GM12874 (cell line): ENCODE data around the gene NCOA3.

ENCODE experiments used
- CTCF ChIP-seq: IDR thresholded peaks from 2 replicates; pipeline ENCODE4 v1.5.1; 2011; ENCODE audit warnings: low read depth, mild to moderate bottlenecking, control low read depth, low read length, moderate library complexity; ENCODE audit not compliant: insufficient read depth

The NCOA3 gene

GRCh38 chr20:47551841-47552240 lies 50.2 kb downstream of the NCOA3 start:
- TF ChIP-seq CTCF: no peak

- no peak for TF ChIP-seq CTCF
Observed at GRCh38 chr20:47552996-47553395, 51.3 kb downstream of the NCOA3 start.

GRCh38 chr20:47557218-47557617 lies 55.5 kb downstream of the NCOA3 start:
- TF ChIP-seq CTCF: no peak

DNA sequence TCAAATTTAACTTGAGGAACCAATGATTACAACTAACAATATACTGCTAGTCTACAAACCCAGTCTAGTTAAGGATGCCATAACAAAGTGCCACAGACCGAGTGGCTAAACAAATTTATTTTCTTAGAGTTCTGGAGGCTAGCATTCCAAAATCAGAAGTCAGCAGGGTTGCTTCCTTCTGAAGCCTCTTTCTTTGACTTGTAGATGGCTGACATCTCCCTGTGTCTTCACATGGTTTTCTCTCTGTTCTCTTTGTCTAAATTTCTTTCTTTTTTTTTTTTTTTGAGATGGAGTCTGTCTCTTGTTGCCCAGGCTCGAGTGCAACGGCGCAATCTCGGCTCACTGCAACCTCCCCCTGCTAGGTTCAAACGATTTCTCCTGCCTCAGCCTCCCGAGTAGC lies 56.1 kb downstream of the NCOA3 start:
- TF ChIP-seq CTCF: no peak

GRCh38 chr20:47558295-47559066 lies 56.8 kb downstream of the NCOA3 start:
- TF ChIP-seq CTCF: no peak

- no peak for TF ChIP-seq CTCF
Observed at GRCh38 chr20:47559141-47559540, 57.5 kb downstream of the NCOA3 start.

DNA sequence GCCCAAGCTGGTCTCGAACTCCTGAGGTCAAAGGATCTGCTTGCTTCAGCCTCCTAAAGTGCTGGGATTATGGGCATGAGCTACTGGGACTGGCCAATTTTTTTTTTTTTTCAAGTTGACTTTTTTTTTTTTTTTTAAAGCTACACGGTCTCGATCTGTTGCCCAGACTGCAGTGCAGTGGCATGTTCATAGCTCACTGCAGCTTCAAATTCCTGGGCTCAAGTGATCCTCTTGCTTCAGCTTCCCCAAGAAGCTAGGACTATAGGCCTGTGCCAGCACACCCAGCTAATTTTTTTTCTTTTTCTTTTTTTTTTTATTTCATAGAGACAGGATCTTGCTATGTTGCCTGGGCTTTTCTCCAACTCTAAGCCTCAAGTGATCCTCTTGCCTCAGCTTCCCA lies 59.5 kb downstream of the NCOA3 start:
- no peak for TF ChIP-seq CTCF
